HEK293T (cell line): Measurements from ENCODE around the gene MTA2.
"Not testable (repeated sequence)": the region's sequence is repeated elsewhere in the genome, so short reads cannot be mapped to it uniquely, and the experiment has no call there.

Experiments used
- BHLHE40 ChIP-seq: fragments of 450-650 bp; IDR thresholded peaks from 2 replicates; pipeline ENCODE4 v1.6.1; 2016; ENCODE audit warnings: mild to moderate bottlenecking, moderate library complexity, borderline replicate concordance
- FOXA1 ChIP-seq: fragments of 450-650 bp; IDR thresholded peaks from 2 replicates; pipeline ENCODE4 v1.6.1; 2016; ENCODE audit warnings: mild to moderate bottlenecking
- L3MBTL2 ChIP-seq: fragments of 450-650 bp; conservative IDR thresholded peaks from 2 replicates; pipeline ENCODE4 v1.6.1; 2016; ENCODE audit warnings: mild to moderate bottlenecking
- TARDBP ChIP-seq: fragments of 450-650 bp; IDR thresholded peaks from 2 replicates; pipeline ENCODE4 v1.6.1; 2016

- not testable (repeated sequence) for TF ChIP-seq BHLHE40, TARDBP, FOXA1, L3MBTL2
These were observed 30.8 kb downstream of the MTA2 start for GRCh38 chr11:62570903-62571302.
